OCI-LY1 (cell line): ENCODE data around the gene ZNF627.
"Not testable (repeated sequence)": the region's sequence is repeated elsewhere in the genome, so short reads cannot be mapped to it uniquely, and the experiment has no call there.

Experiments used
- H2AFZ ChIP-seq: fragments of 200-600 bp; sonication (generic), shearing (Covaris generic); 2 replicates; pipeline ENCODE4 v1.6.0; 2014; ENCODE audit warnings: antibody characterized with exemption, mild to moderate bottlenecking, low read length
- H3F3A ChIP-seq: fragments of 200-600 bp; sonication (generic), shearing (Covaris generic); 2 replicates; pipeline ENCODE4 v1.6.0; 2014; ENCODE audit warnings: mild to moderate bottlenecking, antibody characterized with exemption, low read length, moderate library complexity; ENCODE audit not compliant: insufficient read depth
- H3K27ac ChIP-seq: fragments of 200-600 bp; sonication (generic); 2 replicates; pipeline ENCODE4 v1.5.1; 2014; ENCODE audit warnings: low read length, mixed run types, mild to moderate bottlenecking, low read depth; ENCODE audit not compliant: poor library complexity, severe bottlenecking
- H3K27me3 ChIP-seq: fragments of 200-600 bp; sonication (generic); 2 replicates; pipeline ENCODE4 v1.6.0; 2014; ENCODE audit warnings: antibody characterized with exemption, mild to moderate bottlenecking, low read length, moderate library complexity; ENCODE audit not compliant: insufficient read depth
- H3K36me3 ChIP-seq: fragments of 200-600 bp; sonication (generic); 2 replicates; pipeline ENCODE4 v1.6.1; 2014; ENCODE audit warnings: mild to moderate bottlenecking, antibody characterized with exemption, low read length, moderate library complexity, mixed read lengths; ENCODE audit not compliant: insufficient read depth
- H3K4me1 ChIP-seq: fragments of 200-600 bp; sonication (generic); 2 replicates; pipeline ENCODE4 v1.5.1; 2014; ENCODE audit warnings: mild to moderate bottlenecking, low read length, moderate library complexity; ENCODE audit not compliant: insufficient read depth, severe bottlenecking
- H3K4me2 ChIP-seq: fragments of 200-600 bp; sonication (generic), shearing (Covaris generic); 2 replicates; pipeline ENCODE4 v1.6.1; 2014; ENCODE audit warnings: low read length
- H3K4me3 ChIP-seq: fragments of 200-600 bp; sonication (generic); 2 replicates; pipeline ENCODE4 v1.5.1; 2014; ENCODE audit warnings: low read length, low read depth, mild to moderate bottlenecking, mixed read lengths; ENCODE audit not compliant: poor library complexity, severe bottlenecking
- H3K79me2 ChIP-seq: fragments of 200-600 bp; shearing (Covaris generic); 2 replicates; pipeline ENCODE4 v1.6.1; 2016; ENCODE audit warnings: mixed run types, low read length, mixed read lengths; ENCODE audit not compliant: insufficient read depth
- H3K9ac ChIP-seq: fragments of 200-600 bp; sonication (generic), shearing (Covaris generic); 2 replicates; pipeline ENCODE4 v1.6.1; 2014; ENCODE audit warnings: mild to moderate bottlenecking, low read length, mixed read lengths
- H3K9me2 ChIP-seq: fragments of 200-600 bp; sonication (generic), shearing (Covaris generic); 2 replicates; pipeline ENCODE4 v1.6.1; 2014; ENCODE audit warnings: low read depth, mild to moderate bottlenecking, low read length, mixed read lengths
- H3K9me3 ChIP-seq: fragments of 200-600 bp; shearing (Covaris generic); 2 replicates; pipeline ENCODE4 v1.6.1; 2014; ENCODE audit warnings: low read length, mixed read lengths
- H4K20me1 ChIP-seq: fragments of 200-600 bp; sonication (generic), shearing (Covaris generic); 2 replicates; pipeline ENCODE4 v1.6.0; 2016; ENCODE audit warnings: mild to moderate bottlenecking, low read length; ENCODE audit not compliant: insufficient read depth
- EZH2 ChIP-seq: fragments of 200-600 bp; sonication (generic), shearing (Covaris generic); IDR thresholded peaks from 2 replicates; pipeline ENCODE4 v1.8.0; 2017; ENCODE audit warnings: borderline replicate concordance, mixed run types, mild to moderate bottlenecking, antibody characterized with exemption, low read length, moderate library complexity, mixed read lengths
- TF ChIP-seq, protein P1 (sequence below): fragments of 200-600 bp; sonication (generic), shearing (Covaris generic); IDR thresholded peaks from 2 replicates; pipeline ENCODE4 v1.5.1; 2017; ENCODE audit warnings: mild to moderate bottlenecking, antibody characterized with exemption, low read length, moderate library complexity, mixed read lengths

ZNF627 gene

DNA sequence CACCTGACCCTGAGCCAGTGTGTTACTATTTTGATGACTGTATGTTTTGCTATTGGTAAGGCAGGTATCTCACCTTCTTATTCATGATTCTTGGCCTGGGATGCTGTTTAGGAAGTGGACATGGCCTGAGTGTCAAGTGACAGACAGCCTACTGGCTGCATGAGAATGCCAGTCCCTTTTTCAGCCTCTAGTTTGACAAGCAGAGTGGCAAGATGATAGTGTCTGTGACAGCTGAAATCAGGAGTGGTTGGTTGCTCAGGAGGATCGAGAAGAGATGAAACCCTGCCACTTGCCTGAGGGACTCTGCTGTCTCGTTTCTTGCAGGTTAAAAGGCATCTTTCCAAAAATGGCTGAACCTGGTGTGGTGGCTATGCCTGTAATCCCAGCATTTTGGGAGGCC is 31.1 kb upstream of the ZNF627 start:
- H3K4me3 ChIP-seq = no peak overlapping the region
- no peaks in the 10 kb centered on the region for H3K79me2 ChIP-seq
- H2AFZ ChIP-seq = no peak overlapping the region
- no peak overlapping the region for H3K9ac ChIP-seq
- peaks cover 4% of the 10 kb centered on the region; the same call in 1 of the 2 replicates for H3K36me3 ChIP-seq
- TF ChIP-seq, protein P1, sequence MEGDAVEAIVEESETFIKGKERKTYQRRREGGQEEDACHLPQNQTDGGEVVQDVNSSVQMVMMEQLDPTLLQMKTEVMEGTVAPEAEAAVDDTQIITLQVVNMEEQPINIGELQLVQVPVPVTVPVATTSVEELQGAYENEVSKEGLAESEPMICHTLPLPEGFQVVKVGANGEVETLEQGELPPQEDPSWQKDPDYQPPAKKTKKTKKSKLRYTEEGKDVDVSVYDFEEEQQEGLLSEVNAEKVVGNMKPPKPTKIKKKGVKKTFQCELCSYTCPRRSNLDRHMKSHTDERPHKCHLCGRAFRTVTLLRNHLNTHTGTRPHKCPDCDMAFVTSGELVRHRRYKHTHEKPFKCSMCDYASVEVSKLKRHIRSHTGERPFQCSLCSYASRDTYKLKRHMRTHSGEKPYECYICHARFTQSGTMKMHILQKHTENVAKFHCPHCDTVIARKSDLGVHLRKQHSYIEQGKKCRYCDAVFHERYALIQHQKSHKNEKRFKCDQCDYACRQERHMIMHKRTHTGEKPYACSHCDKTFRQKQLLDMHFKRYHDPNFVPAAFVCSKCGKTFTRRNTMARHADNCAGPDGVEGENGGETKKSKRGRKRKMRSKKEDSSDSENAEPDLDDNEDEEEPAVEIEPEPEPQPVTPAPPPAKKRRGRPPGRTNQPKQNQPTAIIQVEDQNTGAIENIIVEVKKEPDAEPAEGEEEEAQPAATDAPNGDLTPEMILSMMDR = no peak
- no peak for TF ChIP-seq EZH2
- no peaks in the 10 kb centered on the region for H3K9me2 ChIP-seq
- H4K20me1 ChIP-seq = no peaks in the 10 kb centered on the region
- peak overlapping the region; percentile 11 for H3K27ac ChIP-seq
- peaks cover 21% of the 10 kb centered on the region for H3K4me1 ChIP-seq
- H3K9me3 ChIP-seq = no peaks in the 10 kb centered on the region
- H3K27me3 ChIP-seq = no peaks in the 10 kb centered on the region
- no peak overlapping the region for H3K4me2 ChIP-seq
- no peaks in the 10 kb centered on the region for H3F3A ChIP-seq

DNA sequence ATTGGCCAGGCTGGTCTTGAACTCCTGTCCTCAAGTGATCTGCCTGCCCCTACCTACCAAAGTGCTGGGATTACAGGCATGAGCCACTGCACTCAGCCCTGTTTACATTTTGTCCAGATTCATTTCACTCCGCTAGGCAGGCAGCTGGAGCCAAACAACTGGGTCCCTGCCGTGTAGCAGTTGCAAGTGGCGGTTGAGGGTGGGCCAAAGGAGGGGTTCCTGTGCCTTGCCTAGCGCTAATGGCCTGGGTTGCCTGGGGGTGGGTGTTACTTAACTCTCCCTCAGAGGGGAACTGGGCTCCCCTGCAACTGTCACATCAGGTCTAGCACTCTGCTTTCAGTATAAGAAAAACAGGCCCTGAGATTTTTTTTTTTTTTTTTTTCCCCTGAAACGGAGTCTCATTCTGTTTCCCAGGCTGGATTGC is 27.2 kb upstream of the ZNF627 start:
- Histone ChIP-seq H3K4me1 (peaks cover 10% of the 10 kb centered on the region), H3K36me3 (peaks cover 4% of the 10 kb centered on the region; the same call in 1 of the 2 replicates), H3K4me2 (no peak overlapping the region), H3K27ac (peak overlapping the region; percentile 41), H3K9ac (no peak overlapping the region), H2AFZ (no peak overlapping the region), H3K27me3 (no peaks in the 10 kb centered on the region), H3K79me2 (no peaks in the 10 kb centered on the region), H3K4me3 (no peak overlapping the region), H3F3A (no peaks in the 10 kb centered on the region), H4K20me1 (no peaks in the 10 kb centered on the region), H3K9me2 (no peaks in the 10 kb centered on the region), H3K9me3 (no peaks in the 10 kb centered on the region)
- TF ChIP-seq, protein P1 = no peak
- no peak for TF ChIP-seq EZH2

DNA sequence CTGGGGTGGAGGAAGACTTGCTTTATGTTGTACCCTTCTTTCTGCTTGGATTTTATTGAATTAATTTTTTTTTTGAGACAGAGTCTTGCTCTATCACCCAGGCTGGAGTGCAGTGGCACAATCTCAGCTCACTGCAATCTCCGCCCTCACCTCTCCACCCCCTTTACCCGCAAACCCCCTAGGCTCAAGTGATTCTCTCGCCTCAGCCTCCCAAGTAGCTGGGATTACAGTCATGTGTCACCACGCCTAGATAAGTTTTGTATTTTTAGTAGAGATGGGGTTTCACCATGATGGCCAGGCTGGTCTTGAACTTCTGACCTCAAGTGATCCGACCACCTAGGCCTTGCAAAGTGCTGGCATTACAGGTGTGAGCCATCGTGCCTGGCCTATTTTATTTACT is 23.9 kb upstream of the ZNF627 start:
- H3K4me3 ChIP-seq, H3K9me3 ChIP-seq, H3K79me2 ChIP-seq, H3K4me1 ChIP-seq, H3K36me3 ChIP-seq, H3K27ac ChIP-seq, H4K20me1 ChIP-seq, H2AFZ ChIP-seq, H3K9me2 ChIP-seq, H3K4me2 ChIP-seq, H3K27me3 ChIP-seq, H3F3A ChIP-seq, H3K9ac ChIP-seq: not testable (repeated sequence)

DNA sequence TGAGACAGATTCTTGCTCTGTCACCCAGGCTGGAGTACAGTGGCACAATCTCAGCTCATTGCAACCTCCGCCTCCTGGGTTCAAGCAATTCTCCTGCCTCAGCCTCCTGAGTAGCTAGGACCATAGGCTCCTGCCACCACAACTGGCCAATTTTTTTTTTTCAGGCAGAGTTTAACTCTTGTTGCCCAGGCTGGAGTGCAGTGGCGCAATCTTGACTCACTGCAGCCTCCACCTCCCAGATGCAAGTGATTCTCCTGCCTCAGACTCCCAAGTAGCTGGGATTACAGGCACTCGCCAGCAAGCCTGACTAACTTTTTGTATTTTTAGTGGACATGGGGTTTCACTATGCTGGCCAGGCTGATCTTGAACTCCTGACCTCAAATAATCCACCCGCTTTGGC is 23.5 kb upstream of the ZNF627 start:
- H3K9me3 ChIP-seq = not testable (repeated sequence)

More for the DNA sequence above, 23.5 kb upstream of the ZNF627 start:
- not testable (repeated sequence) for H3K36me3 ChIP-seq, H3K9me2 ChIP-seq, H3F3A ChIP-seq, H3K9ac ChIP-seq, H3K4me2 ChIP-seq, H3K4me3 ChIP-seq, H4K20me1 ChIP-seq, H2AFZ ChIP-seq, H3K27ac ChIP-seq, H3K79me2 ChIP-seq, H3K27me3 ChIP-seq
- peaks cover 11% of the 10 kb centered on the region for H3K4me1 ChIP-seq
